Measurements from ENCODE around the gene ZFC3H1. TPM values are rescaled to one million over a fixed set of nuclear protein-coding genes. Genes with fewer than 3 reads are reported as not detected.

The ZFC3H1 gene
- total RNA-seq, 1 experiment from 2014 or later: 37.1 TPM

DNA sequence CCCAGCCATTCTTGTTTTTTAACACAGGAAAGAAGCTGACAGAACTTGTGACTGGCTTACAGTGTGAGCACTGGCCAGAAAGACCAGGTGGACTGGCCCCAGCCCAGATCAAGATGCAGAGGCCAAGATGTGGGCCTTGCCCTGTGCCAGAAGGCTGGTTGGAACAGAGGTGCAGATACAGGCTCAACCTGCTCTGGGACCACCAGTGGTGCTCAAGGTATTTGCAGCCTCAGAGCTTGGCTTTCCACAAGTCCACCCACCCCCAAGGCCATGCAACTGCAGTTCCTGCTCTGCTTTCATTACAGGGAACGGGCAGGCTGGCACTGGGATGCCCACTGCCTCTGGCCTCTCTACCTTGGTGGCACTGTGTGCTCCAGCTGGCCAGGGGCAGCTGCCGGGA lies 23.3 kb downstream of the ZFC3H1 start:
- no peak overlapping the region for H3K4me2 ChIP-seq (ENCODE audit: low read length)
- ChIA-PET RAD21 (ENCODE audit: low non-redundant PET in 1 of 2, low total read pairs in 2 of 2, uncharacterized antibody in 2 of 2, unreplicated experiment in 2 of 2) (no interaction called here), POLR2A (no interaction called here), CTCF (no interaction called here)
- DNase-seq (ENCODE audit: low read depth, low spot score) (no peak), ATAC-seq (peak; percentile 42; the same call in 1 of the 2 replicates)
- no peaks in the 10 kb centered on the region for H3K9me3 ChIP-seq (ENCODE audit: control insufficient read depth in 1 of 2, insufficient read depth in 1 of 2, low read depth in 1 of 2, low read length in 2 of 2)
- peaks cover 35 to 52% of the 10 kb centered on the region in 2 experiments for H3K36me3 ChIP-seq (ENCODE audit: control insufficient read depth in 1 of 2, insufficient read depth in 2 of 2, low read length in 2 of 2)
- H3K4me1 ChIP-seq (ENCODE audit: control insufficient read depth in 1 of 2, insufficient read depth in 2 of 2, low read length in 2 of 2): peaks cover 0 to 4% of the 10 kb centered on the region in 2 experiments; a peak in 1 of 4 replicates
- intact Hi-C loops (cut with micrococcal nuclease): no loop called here
- H3K4me3 ChIP-seq (replicated peaks in 1 of 2; ENCODE audit: low read depth in 1 of 2, low read length in 2 of 2): no peak overlapping the region
- peaks cover 3% of the 10 kb centered on the region; the same call in 1 of the 2 replicates for H4K20me1 ChIP-seq (ENCODE audit: insufficient read depth)
- H3K27me3 ChIP-seq (ENCODE audit: insufficient read depth, low read length): no peaks in the 10 kb centered on the region
- TF ChIP-seq SIN3A (IDR thresholded peaks at IDR 0.05; ENCODE audit: low read depth) (no peak), MAX (IDR thresholded peaks at IDR 0.05) (no peak), ZNF274 (IDR thresholded peaks at IDR 0.05; ENCODE audit: low read depth, low read length) (no peak), YY1 (IDR thresholded peaks at IDR 0.05; ENCODE audit: extremely low read depth, insufficient replicate concordance, low read depth, low read length) (no peak), ZFX (IDR thresholded peaks at IDR 0.05) (no peak), RAD21 (IDR thresholded peaks at IDR 0.05; ENCODE audit: low read depth) (no peak), EZH2phosphoT487 (IDR thresholded peaks at IDR 0.05; ENCODE audit: borderline replicate concordance) (no peak)
- BruUV-seq (replicated peaks): no TSS peak
- no peak overlapping the region for H3K27ac ChIP-seq (ENCODE audit: low read depth, low read length)
- H3K79me2 ChIP-seq (ENCODE audit: insufficient read depth, low read length): peaks cover 60% of the 10 kb centered on the region
- no peak overlapping the region for H3K9ac ChIP-seq (ENCODE audit: low read length)
- no peaks in the 10 kb centered on the region for H3K9me2 ChIP-seq (ENCODE audit: insufficient read depth)
- H2AFZ ChIP-seq (ENCODE audit: low read depth, low read length, poor library complexity, severe bottlenecking): no peak overlapping the region

- H4K20me1 ChIP-seq (ENCODE audit: insufficient read depth): peaks cover 4% of the 10 kb centered on the region; the same call in 1 of the 2 replicates
- H3K4me3 ChIP-seq (replicated peaks in 1 of 2; ENCODE audit: low read depth in 1 of 2, low read length in 2 of 2): no peak overlapping the region
- RAD21 ChIA-PET (ENCODE audit: low non-redundant PET in 1 of 2, low total read pairs in 2 of 2, uncharacterized antibody in 2 of 2, unreplicated experiment in 2 of 2): no interaction called here
- H3K27ac ChIP-seq (ENCODE audit: low read depth, low read length): no peak overlapping the region
- H3K9me3 ChIP-seq (ENCODE audit: control insufficient read depth in 1 of 2, insufficient read depth in 1 of 2, low read depth in 1 of 2, low read length in 2 of 2): no peaks in the 10 kb centered on the region
- H3K27me3 ChIP-seq (ENCODE audit: insufficient read depth, low read length): no peaks in the 10 kb centered on the region
- H2AFZ ChIP-seq (ENCODE audit: low read depth, low read length, poor library complexity, severe bottlenecking): no peak overlapping the region
- POLR2A ChIA-PET: no interaction called here
- intact Hi-C loops (cut with micrococcal nuclease): loop anchor here (2.0 kb wide), 1 partner anchor 107 kb away; no protein-coding TSS in a partner anchor
- TF ChIP-seq, protein P1, sequence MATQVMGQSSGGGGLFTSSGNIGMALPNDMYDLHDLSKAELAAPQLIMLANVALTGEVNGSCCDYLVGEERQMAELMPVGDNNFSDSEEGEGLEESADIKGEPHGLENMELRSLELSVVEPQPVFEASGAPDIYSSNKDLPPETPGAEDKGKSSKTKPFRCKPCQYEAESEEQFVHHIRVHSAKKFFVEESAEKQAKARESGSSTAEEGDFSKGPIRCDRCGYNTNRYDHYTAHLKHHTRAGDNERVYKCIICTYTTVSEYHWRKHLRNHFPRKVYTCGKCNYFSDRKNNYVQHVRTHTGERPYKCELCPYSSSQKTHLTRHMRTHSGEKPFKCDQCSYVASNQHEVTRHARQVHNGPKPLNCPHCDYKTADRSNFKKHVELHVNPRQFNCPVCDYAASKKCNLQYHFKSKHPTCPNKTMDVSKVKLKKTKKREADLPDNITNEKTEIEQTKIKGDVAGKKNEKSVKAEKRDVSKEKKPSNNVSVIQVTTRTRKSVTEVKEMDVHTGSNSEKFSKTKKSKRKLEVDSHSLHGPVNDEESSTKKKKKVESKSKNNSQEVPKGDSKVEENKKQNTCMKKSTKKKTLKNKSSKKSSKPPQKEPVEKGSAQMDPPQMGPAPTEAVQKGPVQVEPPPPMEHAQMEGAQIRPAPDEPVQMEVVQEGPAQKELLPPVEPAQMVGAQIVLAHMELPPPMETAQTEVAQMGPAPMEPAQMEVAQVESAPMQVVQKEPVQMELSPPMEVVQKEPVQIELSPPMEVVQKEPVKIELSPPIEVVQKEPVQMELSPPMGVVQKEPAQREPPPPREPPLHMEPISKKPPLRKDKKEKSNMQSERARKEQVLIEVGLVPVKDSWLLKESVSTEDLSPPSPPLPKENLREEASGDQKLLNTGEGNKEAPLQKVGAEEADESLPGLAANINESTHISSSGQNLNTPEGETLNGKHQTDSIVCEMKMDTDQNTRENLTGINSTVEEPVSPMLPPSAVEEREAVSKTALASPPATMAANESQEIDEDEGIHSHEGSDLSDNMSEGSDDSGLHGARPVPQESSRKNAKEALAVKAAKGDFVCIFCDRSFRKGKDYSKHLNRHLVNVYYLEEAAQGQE (IDR thresholded peaks at IDR 0.05; ENCODE audit: low read depth): no peak
- TF ChIP-seq, protein P2, sequence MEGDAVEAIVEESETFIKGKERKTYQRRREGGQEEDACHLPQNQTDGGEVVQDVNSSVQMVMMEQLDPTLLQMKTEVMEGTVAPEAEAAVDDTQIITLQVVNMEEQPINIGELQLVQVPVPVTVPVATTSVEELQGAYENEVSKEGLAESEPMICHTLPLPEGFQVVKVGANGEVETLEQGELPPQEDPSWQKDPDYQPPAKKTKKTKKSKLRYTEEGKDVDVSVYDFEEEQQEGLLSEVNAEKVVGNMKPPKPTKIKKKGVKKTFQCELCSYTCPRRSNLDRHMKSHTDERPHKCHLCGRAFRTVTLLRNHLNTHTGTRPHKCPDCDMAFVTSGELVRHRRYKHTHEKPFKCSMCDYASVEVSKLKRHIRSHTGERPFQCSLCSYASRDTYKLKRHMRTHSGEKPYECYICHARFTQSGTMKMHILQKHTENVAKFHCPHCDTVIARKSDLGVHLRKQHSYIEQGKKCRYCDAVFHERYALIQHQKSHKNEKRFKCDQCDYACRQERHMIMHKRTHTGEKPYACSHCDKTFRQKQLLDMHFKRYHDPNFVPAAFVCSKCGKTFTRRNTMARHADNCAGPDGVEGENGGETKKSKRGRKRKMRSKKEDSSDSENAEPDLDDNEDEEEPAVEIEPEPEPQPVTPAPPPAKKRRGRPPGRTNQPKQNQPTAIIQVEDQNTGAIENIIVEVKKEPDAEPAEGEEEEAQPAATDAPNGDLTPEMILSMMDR (IDR thresholded peaks at IDR 0.05 in 2 of 3, conservative IDR thresholded peaks at IDR 0.05 in 1 of 3; ENCODE audit: borderline replicate concordance in 1 of 3, insufficient read depth in 1 of 3, low read depth in 2 of 3, low read length in 2 of 3): peak in 2 of 3 experiments; percentile 29 to 36; a peak in 2 of 6 replicates
- H3K4me1 ChIP-seq (ENCODE audit: control insufficient read depth in 1 of 2, insufficient read depth in 2 of 2, low read length in 2 of 2): peaks cover 0 to 4% of the 10 kb centered on the region in 2 experiments; a peak in 1 of 4 replicates
- no peak overlapping the region for H3K4me2 ChIP-seq (ENCODE audit: low read length)
- DNase-seq (ENCODE audit: low read depth, low spot score): no peak
- peaks cover 43 to 54% of the 10 kb centered on the region in 2 experiments for H3K36me3 ChIP-seq (ENCODE audit: control insufficient read depth in 1 of 2, insufficient read depth in 2 of 2, low read length in 2 of 2)
- no TSS peak for BruUV-seq (replicated peaks)
- peak; percentile 75 for ATAC-seq
- CTCF ChIA-PET: no interaction called here
- H3K9me2 ChIP-seq (ENCODE audit: insufficient read depth): no peaks in the 10 kb centered on the region
- peaks cover 53% of the 10 kb centered on the region for H3K79me2 ChIP-seq (ENCODE audit: insufficient read depth, low read length)
- H3K9ac ChIP-seq (ENCODE audit: low read length): no peak overlapping the region
Observed at GRCh38 chr12:71639341-71639760, 24.3 kb downstream of the ZFC3H1 start.

All from HCT116 (cell line).